Stimulated activated CD8-positive, alpha-beta memory T cell treated with anti-CD3 and anti-CD28 coated beads, Interleukin-15, amount 100 ng/mL, for 48 hours (primary cell): ENCODE measurements around the gene ERG28.

Source experiments
- DNase-seq, 2 donors: peaks; one replicate each; pipeline ENCODE4 v3.0.0-alpha.2; 2020; ENCODE audit warnings: low read depth in 2 of 2

The ERG28 gene

DNA sequence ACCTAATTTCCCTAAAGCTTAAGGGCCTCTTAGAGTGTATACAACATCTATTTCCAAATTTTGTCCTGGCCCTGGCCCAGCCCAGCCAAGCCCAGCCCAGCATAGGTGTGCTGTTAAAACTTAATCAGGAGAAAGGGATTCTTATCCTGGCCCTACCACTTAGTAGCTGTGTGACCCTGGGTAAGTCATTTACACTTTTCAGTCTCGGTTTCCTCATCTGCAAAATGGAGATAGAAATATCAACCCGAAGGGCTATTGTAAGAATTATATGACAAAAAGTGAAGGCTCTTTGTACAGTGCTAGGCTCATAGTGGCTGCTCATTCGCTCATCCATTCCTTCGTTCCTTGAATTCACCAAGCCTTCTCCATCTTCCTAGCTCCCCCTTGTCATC is 442 bp downstream of the ERG28 start:
- no peak for DNase-seq

GRCh38 chr14:75658957-75659356 is 1.7 kb downstream of the ERG28 start:
- no peak for DNase-seq

DNA sequence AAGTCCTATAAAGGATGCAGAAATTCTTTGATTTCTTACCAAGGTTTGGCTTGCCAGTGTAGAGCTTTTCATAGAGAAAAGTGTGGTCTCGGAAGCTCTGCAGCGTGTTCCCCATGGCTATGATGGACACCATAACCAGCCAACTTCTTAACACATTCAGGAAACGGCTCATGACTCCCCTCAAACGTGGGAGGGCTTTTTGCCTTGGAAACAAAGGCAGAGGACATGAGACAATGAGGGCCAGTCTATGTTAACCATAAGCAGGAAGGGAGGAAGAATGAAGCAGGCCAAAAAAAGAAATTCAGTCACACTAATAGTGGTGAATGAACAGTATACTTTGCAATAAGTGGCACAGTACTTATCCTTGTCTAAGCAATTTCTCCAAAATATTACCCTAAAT is 3.3 kb downstream of the ERG28 start:
- DNase-seq: no peak

- DNase-seq: no peak
These were observed 5.4 kb downstream of the ERG28 start for GRCh38 chr14:75655235-75655634.

GRCh38 chr14:75654127-75654732 is 6.4 kb downstream of the ERG28 start:
- peak; percentile 49 to 57 for DNase-seq

- no peak for DNase-seq
These were observed 7.1 kb downstream of the ERG28 start for GRCh38 chr14:75653563-75653962.

GRCh38 chr14:75650253-75651058 is 10.2 kb downstream of the ERG28 start:
- DNase-seq: no peak

DNA sequence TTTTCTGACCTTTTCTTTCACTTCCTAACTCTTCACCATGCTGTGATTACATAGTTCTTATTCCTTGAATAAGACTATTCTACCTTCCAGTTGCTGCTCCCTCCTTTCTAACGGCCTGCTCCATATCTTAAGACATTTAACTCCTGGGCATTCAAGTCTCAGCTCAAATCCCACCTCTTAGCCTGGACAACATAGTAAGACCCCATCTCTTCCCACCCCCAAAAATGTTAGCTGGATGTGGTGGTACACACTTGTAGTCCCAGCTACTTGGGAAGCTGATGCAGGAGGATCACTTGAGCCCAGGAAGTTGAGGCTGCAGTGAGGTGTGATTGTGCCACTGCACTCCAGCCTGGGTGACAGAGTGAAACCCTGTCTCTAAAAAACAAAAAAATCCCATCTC is 10.9 kb downstream of the ERG28 start:
- DNase-seq: no peak

GRCh38 chr14:75649337-75649736 is 11.3 kb downstream of the ERG28 start:
- no peak for DNase-seq

- DNase-seq: no peak
These were observed 12.4 kb downstream of the ERG28 start for GRCh38 chr14:75648066-75648838.

DNA sequence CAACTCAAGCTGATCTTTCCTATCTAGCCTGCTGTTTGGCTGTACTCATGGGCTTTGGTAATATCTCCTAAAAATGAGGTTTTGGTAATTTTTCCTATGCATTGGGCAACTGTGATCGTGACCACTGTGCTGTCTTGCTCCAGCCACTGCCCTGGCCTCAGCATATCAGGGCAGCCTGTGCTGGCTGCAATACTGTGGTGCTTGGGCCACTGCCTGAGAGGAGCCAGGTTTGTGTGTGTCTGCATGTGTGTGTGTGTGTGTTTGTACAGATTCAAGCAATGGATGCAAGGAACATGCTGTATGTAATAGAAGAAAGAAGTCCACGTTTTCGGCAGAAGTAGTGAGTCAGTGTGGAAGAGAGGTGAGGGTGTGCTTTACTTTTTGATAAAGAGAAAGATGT is 13.0 kb downstream of the ERG28 start:
- DNase-seq: no peak

- DNase-seq: no peak
These were observed 13.9 kb downstream of the ERG28 start for GRCh38 chr14:75646762-75647161.

GRCh38 chr14:75645056-75645455 is 15.6 kb downstream of the ERG28 start:
- no peak for DNase-seq

GRCh38 chr14:75643985-75644384 is 16.7 kb downstream of the ERG28 start:
- no peak for DNase-seq

DNA sequence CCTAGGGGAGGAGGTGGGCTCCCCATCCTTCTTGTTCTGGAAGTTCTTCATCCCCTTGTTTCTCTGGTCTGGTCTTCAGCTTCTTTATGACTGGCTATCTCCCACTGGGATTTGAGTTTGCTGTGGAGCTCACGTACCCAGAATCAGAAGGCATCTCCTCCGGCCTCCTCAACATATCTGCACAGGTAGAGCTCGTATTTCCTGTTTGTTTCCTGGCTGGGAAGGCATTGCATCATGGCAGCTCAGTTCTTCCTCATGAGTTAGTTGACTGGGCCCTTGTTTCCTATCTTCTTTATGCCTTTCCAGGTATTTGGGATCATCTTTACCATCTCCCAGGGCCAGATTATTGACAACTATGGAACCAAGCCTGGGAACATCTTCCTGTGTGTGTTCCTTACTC is 19.8 kb downstream of the ERG28 start:
- DNase-seq: no peak

- DNase-seq: no peak
These were observed 24.5 kb downstream of the ERG28 start for GRCh38 chr14:75636100-75636692.

DNA sequence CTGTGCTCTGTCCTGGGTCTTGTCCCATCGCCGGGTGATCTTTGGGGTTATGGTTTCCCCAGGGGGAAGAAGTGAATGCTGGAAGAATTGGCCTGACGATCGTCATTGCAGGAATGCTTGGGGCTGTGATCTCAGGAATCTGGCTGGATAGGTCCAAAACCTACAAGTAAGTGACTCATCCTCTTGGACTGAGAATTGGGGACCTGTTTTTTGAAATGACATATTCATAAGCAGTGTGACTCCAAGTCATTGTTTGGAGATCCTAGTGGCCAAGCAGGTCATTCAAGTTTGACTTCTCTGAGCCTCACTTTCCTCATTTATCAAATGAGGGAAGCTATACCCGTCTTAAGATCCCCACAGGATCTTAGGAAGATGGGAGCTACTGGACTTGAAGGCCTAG is 25.8 kb downstream of the ERG28 start:
- DNase-seq: no peak

- no peak for DNase-seq
These were observed 29.2 kb downstream of the ERG28 start for GRCh38 chr14:75631453-75631831.

DNA sequence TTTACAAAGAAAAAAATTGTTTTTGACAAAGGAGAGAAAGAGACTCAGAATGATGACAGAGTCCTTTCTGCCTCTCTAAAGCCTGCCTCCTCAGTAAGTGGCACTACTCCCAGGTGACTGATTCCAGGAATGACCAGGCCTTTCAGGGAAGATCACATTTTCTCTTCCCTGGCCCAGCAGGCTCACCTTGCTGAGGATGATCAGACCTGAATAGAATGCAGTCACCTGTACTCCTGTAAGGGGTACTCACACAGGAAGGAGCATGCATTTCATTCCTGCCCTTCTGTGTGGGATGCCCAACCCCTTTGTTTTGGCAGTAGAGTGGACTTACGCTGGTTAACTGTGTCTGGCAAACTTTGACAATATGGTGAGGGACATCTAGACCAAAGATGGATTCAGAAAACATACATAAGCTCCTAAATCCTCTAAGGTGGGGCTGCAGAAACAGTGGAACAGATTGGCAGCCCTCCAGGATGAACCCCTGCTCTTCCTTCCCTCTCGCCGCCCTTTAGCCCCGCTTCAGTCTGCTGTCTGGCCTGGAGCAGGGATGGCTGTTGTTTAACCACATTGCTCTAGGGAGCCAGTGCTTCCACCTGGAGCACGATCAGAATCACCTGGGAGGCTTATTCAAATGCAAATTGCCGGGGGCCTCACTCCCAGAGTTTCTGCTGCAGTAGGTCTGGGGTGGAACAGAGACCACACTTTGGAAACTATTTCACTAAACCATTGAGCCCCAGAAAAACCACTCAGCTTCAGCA is 29.8 kb downstream of the ERG28 start:
- no peak for DNase-seq

DNA sequence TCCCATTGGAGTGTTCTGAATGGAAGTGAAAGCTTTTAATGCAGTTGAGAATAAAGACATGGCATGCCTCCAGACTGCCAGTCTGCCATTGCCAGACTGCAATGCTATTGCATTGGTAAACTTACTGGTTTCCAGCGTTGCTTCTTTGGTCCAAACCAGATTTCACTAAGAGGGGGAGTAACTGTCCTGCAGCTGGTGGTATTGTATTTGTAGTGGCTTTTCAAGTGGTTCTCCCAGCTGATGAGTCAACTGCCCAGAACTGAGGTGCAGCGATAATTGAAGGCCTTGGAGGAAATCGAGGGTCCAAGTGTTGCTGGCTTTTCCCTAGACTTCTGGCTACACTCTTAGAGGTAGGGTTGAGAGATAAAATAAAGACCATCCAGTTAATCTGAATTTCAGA is 31.9 kb downstream of the ERG28 start:
- no peak for DNase-seq

GRCh38 chr14:75627406-75627805 is 33.3 kb downstream of the ERG28 start:
- no peak for DNase-seq

- no peak for DNase-seq
These were observed 33.8 kb downstream of the ERG28 start for GRCh38 chr14:75626863-75627262.
